K562 (cell line): ENCODE data around the gene NEMP1. TPM values are rescaled to one million over a fixed set of nuclear protein-coding genes. Genes with fewer than 3 reads are reported as not detected.

Experiments
- ARID3A ChIP-seq: IDR thresholded peaks from 2 replicates; pipeline ENCODE4 v1.6.1; 2012; ENCODE audit warnings: low read depth, low read length, improper control_type of control experiment, borderline replicate concordance
- ARNT ChIP-seq, 2 experiments: fragments of 450-650 bp; IDR thresholded peaks; 2 replicates each; pipeline ENCODE4 v1.6.1; 2016; ENCODE audit warnings: mild to moderate bottlenecking in 1 of 2
- CTCFL ChIP-seq: IDR thresholded peaks from 2 replicates; pipeline ENCODE4 v1.6.1; 2011; ENCODE audit warnings: borderline replicate concordance, low read depth, mild to moderate bottlenecking, moderate library complexity, low read length; ENCODE audit not compliant: insufficient read depth, poor library complexity, severe bottlenecking
- FOXP1 ChIP-seq: sonication (generic); formaldehyde crosslinking; IDR thresholded peaks from 2 replicates; pipeline ENCODE4 v1.8.0; 2022; ENCODE audit warnings: mild to moderate bottlenecking, missing genetic modification reagents
- GTF2F1 ChIP-seq: IDR thresholded peaks from 2 replicates; pipeline ENCODE4 v1.6.1; 2011; ENCODE audit warnings: low read depth, low read length, improper control_type of control experiment
- KAT2B ChIP-seq: IDR thresholded peaks from one replicate; pipeline ENCODE4 v1.6.1; 2012; ENCODE audit warnings: low read depth, mild to moderate bottlenecking, control low read depth, inconsistent platforms, low read length, moderate library complexity
- NBN ChIP-seq: fragments of 450-650 bp; IDR thresholded peaks from 2 replicates; pipeline ENCODE4 v1.6.1; 2016; ENCODE audit warnings: low read depth, mild to moderate bottlenecking
- SRSF1 ChIP-seq: fragments of 200-400 bp; formaldehyde crosslinking; IDR thresholded peaks from 2 replicates; pipeline ENCODE4 v1.6.1; 2017; ENCODE audit warnings: mild to moderate bottlenecking, low read depth, low read length, moderate library complexity
- TFE3 ChIP-seq: fragments of 450-650 bp; formaldehyde crosslinking; IDR thresholded peaks from 2 replicates; pipeline ENCODE4 v1.4.0; 2020; ENCODE audit warnings: mild to moderate bottlenecking, mixed read lengths
- ZNF174 ChIP-seq: fragments of 250-450 bp; sonication (Bioruptor Pico); IDR thresholded peaks from 2 replicates; pipeline ENCODE4 v1.4.0; 2020; ENCODE audit warnings: mild to moderate bottlenecking
- polyA plus RNA-seq, 8 experiments: library from polyadenylated mRNA; depleted of rRNA in 4 of 8; stranded (reverse) in 5 of 8; unstranded in 3 of 8; fragments of >200 nt; fragmentation: Nextera tagmentation in 2 of 8; fragmentation: Illumina TruSeq in 1 of 8; extraction: Ambion mirVana in 2 of 8; extraction: Trizol in 1 of 8; gene quantifications; 2 replicates each; pipeline versions ENCODE4 v1.2.1 to v1.2.3, GENCODE V29; 2011 to 2014; ENCODE audit warnings: inconsistent platforms in 1 of 8, missing spikeins in 1 of 8
- total RNA-seq, 7 experiments: library from RNA; depleted of rRNA in 6 of 7; stranded (reverse); fragments of >200 nt in 6 of 7; fragmentation: Illumina TruSeq in 2 of 7; extraction: Trizol in 2 of 7; gene quantifications; 2 replicates each; pipeline versions ENCODE4 v1.2.1 to v1.2.3, GENCODE V29; 2011 to 2021; ENCODE audit warnings: low replicate concordance in 1 of 7
- TF ChIP-seq, protein P1 (sequence below): fragments of 250-450 bp; sonication (Bioruptor Pico); IDR thresholded peaks from 2 replicates; pipeline ENCODE4 v1.8.0; 2022; ENCODE audit warnings: inconsistent platforms, mild to moderate bottlenecking, moderate library complexity, borderline replicate concordance
- TF ChIP-seq, protein P2 (sequence below): fragments of 200-800 bp; sonication (Bioruptor generic); IDR thresholded peaks from 2 replicates; pipeline ENCODE4 v1.6.1; 2017; ENCODE audit warnings: missing genetic modification characterization, missing compliant biosample characterization
- TF ChIP-seq, protein P3 (sequence below): fragments of 450-650 bp; formaldehyde crosslinking; IDR thresholded peaks from 2 replicates; pipeline ENCODE4 v1.4.0; 2022; ENCODE audit warnings: missing genetic modification characterization
- TF ChIP-seq, protein P4 (sequence below): sonication (generic); formaldehyde crosslinking; IDR thresholded peaks from 2 replicates; pipeline ENCODE4 v1.8.0; 2022; ENCODE audit warnings: mild to moderate bottlenecking, low read depth, missing genetic modification reagents

The NEMP1 gene
- total and polyA plus RNA-seq, 9 of the 15 experiments (the other 6 are each of a cell fraction or from before 2014, with no cell fraction given) = 9.5 to 82.2 (median 41.2) TPM

DNA sequence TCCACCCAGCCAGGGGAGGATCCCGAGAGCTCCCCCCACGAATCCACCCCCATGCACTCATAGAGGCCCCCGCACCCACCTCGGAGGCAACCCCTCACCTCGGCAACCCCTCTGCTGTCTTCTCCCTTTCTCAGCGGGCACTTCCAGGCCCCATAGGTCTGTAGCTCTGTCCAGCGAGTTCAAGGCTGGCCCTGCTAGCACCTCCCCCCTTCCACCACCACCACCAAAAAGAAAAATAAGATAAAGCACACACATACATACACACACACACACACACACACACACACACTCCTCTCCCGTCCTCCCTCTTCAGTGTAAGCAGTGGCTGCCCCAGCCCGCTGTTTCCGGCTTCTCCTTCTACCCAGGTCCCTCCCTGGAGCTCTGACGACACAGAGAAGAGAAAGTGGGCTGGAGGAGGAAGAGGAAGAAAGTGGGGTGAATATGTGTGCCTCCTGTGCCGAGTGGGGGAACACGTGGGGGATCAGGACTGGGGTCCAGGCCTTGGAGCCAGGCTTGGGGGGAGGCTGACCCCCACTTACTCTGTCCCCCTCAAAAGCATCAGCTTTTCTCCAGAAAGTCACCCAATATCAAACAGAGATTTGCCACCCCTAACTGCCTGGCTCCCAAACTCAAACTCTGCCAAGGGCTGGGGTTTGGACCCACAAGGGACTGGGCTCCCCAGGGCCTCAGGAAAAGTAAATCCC, 32.6 kb upstream of the NEMP1 start, which contains the start of gene STAT6 (continued):
- no peak for TF ChIP-seq CTCFL
- no peak for TF ChIP-seq ZNF174
- TF ChIP-seq, protein P1, sequence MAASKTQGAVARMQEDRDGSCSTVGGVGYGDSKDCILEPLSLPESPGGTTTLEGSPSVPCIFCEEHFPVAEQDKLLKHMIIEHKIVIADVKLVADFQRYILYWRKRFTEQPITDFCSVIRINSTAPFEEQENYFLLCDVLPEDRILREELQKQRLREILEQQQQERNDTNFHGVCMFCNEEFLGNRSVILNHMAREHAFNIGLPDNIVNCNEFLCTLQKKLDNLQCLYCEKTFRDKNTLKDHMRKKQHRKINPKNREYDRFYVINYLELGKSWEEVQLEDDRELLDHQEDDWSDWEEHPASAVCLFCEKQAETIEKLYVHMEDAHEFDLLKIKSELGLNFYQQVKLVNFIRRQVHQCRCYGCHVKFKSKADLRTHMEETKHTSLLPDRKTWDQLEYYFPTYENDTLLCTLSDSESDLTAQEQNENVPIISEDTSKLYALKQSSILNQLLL = no peak
- TF ChIP-seq TFE3 (CRISPR knock-in tag) = no peak
- TF ChIP-seq, protein P2, sequence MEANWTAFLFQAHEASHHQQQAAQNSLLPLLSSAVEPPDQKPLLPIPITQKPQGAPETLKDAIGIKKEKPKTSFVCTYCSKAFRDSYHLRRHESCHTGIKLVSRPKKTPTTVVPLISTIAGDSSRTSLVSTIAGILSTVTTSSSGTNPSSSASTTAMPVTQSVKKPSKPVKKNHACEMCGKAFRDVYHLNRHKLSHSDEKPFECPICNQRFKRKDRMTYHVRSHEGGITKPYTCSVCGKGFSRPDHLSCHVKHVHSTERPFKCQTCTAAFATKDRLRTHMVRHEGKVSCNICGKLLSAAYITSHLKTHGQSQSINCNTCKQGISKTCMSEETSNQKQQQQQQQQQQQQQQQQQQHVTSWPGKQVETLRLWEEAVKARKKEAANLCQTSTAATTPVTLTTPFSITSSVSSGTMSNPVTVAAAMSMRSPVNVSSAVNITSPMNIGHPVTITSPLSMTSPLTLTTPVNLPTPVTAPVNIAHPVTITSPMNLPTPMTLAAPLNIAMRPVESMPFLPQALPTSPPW (CRISPR knock-in tag) = peak; percentile 53; the same call in 1 of the 2 replicates
- TF ChIP-seq SRSF1 = no peak
- peak; percentile 45; the same call in 1 of the 2 replicates for TF ChIP-seq FOXP1 (CRISPR knock-in tag)
- TF ChIP-seq ARID3A = no peak
- TF ChIP-seq, protein P3, sequence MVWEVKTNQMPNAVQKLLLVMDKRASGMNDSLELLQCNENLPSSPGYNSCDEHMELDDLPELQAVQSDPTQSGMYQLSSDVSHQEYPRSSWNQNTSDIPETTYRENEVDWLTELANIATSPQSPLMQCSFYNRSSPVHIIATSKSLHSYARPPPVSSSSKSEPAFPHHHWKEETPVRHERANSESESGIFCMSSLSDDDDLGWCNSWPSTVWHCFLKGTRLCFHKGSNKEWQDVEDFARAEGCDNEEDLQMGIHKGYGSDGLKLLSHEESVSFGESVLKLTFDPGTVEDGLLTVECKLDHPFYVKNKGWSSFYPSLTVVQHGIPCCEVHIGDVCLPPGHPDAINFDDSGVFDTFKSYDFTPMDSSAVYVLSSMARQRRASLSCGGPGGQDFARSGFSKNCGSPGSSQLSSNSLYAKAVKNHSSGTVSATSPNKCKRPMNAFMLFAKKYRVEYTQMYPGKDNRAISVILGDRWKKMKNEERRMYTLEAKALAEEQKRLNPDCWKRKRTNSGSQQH (CRISPR knock-in tag) = peak; percentile 84
- peak; percentile 40 to 64; a peak in 1 of 4 replicates for TF ChIP-seq ARNT (IDR thresholded peaks at IDR 0.05)
- TF ChIP-seq, protein P4, sequence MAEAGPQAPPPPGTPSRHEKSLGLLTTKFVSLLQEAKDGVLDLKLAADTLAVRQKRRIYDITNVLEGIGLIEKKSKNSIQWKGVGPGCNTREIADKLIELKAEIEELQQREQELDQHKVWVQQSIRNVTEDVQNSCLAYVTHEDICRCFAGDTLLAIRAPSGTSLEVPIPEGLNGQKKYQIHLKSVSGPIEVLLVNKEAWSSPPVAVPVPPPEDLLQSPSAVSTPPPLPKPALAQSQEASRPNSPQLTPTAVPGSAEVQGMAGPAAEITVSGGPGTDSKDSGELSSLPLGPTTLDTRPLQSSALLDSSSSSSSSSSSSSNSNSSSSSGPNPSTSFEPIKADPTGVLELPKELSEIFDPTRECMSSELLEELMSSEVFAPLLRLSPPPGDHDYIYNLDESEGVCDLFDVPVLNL = no peak
- TF ChIP-seq GTF2F1 = no peak
- TF ChIP-seq KAT2B = no peak
- peak; percentile 83; the same call in 1 of the 2 replicates for TF ChIP-seq NBN
